ENCODE measurements around the gene CCDC3.
"Not testable (repeated sequence)": the region's sequence is repeated elsewhere in the genome, so short reads cannot be mapped to it uniquely, and the experiment has no call there.

Gene CCDC3

DNA sequence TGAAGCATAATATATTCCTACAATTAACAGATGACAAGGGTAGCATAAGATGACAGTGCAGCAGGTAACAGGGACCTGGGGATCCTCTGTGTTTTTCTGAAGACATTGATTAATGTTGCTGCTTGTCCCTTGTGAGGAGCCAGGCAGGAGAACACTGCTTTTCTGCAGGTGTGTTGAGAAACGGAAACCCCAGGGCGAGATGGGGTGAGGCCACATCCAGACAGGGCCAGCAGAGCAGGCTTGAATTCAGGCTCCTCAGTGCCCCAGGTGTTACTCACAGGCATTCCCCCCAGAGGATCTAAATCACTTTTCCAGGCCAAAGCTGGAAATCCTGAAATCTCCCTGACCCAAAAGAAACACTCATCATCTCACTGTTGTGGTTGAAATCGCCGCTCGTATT, 105.3 kb downstream of the CCDC3 start:
- DNase-seq (ENCODE audit: low read depth in 2 of 3, low spot score in 1 of 3): no peak

DNA sequence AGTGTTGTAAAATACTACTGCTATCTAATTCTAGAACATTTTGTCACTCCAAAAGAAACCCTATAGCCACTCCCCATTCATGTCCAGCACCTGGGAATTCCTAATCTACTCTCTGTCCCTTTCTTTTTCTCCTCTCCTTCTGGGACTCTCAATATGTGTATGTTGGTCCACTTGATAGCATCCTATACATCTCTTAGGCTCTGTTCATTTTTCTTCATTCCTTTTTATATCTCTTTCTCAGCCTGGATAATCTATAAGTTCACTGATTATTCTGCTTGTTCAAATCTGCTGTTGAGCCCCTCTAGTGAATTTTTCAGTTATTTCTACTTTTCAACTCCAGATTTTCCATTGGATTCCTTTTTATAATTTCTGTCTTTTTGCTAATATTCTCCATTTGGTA, 108.6 kb downstream of the CCDC3 start:
- no peak for DNase-seq (ENCODE audit: low read depth in 2 of 3, low spot score in 1 of 3)

GRCh38 chr10:12890958-12891357, 110.6 kb downstream of the CCDC3 start:
- DNase-seq (ENCODE audit: low read depth in 2 of 3, low spot score in 1 of 3): no peak

- no peak for DNase-seq (ENCODE audit: low read depth in 2 of 3, low spot score in 1 of 3)
These were observed 113.0 kb downstream of the CCDC3 start for GRCh38 chr10:12888470-12888869.

DNA sequence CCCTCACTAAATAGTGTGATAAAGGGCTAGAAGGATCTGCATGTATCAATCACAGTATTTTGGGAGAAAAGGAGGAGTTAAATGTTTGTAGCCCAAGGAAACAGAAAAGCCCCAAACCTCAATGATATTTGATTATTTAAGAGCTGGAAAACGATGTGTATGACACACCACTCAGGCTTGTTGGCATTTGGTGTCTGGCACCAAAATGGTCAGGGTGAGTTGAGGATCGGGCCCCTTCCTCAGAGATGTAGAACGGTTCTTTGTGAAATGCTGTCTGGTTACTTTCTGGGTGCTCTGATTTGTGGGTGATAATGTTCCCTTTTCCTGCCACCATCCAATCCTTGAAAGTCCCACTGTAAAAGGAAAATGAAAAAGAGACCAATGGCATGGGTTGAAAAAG, 113.7 kb downstream of the CCDC3 start:
- DNase-seq (ENCODE audit: low read depth in 2 of 3, low spot score in 1 of 3): no peak

DNA sequence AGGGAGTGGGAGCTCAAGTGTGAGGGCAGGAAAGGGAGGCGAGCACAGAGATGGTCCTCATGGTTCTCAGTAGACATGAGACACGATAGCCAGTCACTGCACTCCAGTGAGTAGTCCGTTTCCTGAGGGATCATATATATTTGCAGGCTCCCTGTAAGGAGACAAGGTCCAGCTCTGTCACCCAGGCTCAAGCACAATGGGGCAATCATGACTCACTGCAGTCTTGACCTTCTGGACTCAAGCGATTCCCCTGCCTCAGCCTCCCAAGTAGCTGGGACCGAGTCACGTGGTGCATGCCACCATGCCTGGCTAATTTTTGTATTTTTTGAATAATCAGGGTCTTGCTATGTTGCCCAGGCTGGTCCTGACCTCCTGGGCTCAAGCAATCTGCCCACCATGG, 116.7 kb downstream of the CCDC3 start:
- DNase-seq (ENCODE audit: low read depth in 2 of 3, low spot score in 1 of 3): no peak

- no peak for DNase-seq (ENCODE audit: low read depth in 2 of 3, low spot score in 1 of 3)
These were observed 121.1 kb downstream of the CCDC3 start for GRCh38 chr10:12880423-12880822.

DNA sequence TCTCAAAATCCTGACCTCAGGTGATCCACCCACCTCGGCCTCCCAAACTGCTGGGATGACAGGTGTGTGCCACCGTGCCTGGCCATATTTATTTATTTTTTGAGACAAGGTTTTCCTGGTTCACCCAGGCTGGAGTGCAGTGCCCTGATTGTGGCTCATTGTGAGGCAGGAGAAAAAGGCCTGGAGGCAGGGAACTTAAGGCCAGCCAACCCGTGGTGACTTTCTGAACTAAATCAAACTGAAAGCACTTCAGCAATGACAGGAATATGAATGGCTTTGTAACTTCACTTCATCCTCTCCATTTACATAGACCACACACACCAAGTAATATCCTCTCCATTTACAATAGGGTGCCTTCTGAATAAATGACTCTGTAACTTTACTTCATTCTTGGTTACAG, 124.4 kb downstream of the CCDC3 start:
- DNase-seq (ENCODE audit: low read depth in 2 of 3, low spot score in 1 of 3): no peak

GRCh38 chr10:12876266-12876665, 125.2 kb downstream of the CCDC3 start:
- no peak for DNase-seq (ENCODE audit: low read depth in 2 of 3, low spot score in 1 of 3)

- no peak for DNase-seq (ENCODE audit: low read depth in 2 of 3, low spot score in 1 of 3)
These were observed 126.4 kb downstream of the CCDC3 start for GRCh38 chr10:12875100-12875499.

- no peak for DNase-seq (ENCODE audit: low read depth in 2 of 3, low spot score in 1 of 3)
These were observed 127.0 kb downstream of the CCDC3 start for GRCh38 chr10:12874501-12874900.

GRCh38 chr10:12873172-12873571, 128.3 kb downstream of the CCDC3 start:
- DNase-seq (ENCODE audit: low read depth in 2 of 3, low spot score in 1 of 3): no peak

DNA sequence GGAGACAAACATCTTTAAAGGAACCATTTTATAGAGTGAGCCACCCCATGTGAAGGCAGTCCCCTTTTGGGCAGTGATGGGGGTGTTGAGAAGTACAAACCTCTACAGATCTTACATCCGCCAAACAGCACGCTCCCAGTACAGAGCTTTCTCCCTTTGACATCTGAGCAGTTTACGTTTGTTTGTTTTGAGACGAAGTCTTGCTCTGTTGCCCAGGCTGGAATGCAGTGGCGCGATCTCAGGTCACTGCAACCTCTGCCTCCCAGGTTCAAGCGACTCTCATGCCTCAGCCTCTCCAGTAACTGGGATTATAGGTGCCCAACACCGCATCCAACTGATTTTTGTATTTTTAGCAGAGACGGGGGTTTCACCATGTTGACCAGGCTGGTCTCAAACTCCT, 128.9 kb downstream of the CCDC3 start:
- DNase-seq (ENCODE audit: low read depth in 2 of 3, low spot score in 1 of 3): no peak

DNA sequence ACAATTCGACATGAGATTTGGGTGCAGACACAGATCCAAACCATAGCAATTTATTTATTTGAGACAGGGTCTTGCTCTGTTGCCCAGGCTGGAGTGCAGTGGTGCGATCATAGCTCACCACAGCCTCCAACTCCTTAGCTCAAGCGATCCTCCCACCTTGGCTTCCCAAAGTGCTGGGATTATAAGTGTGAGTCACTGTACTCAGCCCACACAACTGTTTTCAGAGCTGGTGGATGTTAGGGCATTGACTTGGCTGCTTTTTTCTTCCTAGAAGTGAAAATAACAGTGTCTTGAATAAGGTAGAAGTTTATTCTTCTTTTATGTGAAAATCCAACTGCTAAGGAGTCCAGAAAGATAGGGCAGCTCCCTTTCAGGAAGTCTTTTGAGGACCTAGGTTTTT, 132.1 kb downstream of the CCDC3 start:
- DNase-seq (ENCODE audit: low read depth in 2 of 3, low spot score in 1 of 3): no peak

- no peak for DNase-seq (ENCODE audit: low read depth in 2 of 3, low spot score in 1 of 3)
These were observed 133.3 kb downstream of the CCDC3 start for GRCh38 chr10:12868229-12868628.

- not testable (repeated sequence) for DNase-seq (ENCODE audit: low read depth in 2 of 3, low spot score in 1 of 3)
These were observed 136.0 kb downstream of the CCDC3 start for GRCh38 chr10:12865515-12865914.

GRCh38 chr10:12862459-12862858, 139.1 kb downstream of the CCDC3 start:
- no peak for DNase-seq (ENCODE audit: low read depth in 2 of 3, low spot score in 1 of 3)

DNA sequence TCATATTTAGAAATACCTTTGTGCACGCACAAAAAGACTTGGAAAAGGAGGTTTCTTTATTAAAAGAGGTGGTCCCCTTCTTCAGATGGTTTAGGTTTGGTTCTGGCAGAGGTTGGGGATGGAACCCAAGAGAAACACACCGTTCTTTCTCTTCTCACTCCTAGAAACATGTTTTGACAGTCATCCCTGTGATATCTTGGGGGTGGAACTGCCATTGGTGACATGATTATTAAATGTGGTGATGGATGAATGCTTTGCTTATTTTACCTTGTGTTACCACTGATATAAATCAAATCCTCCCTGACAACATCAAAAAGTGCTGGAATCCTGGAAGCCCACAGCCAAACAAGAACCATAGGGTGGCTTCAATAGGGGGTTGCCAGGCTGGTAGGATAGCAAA, 146.5 kb downstream of the CCDC3 start:
- DNase-seq (ENCODE audit: low read depth in 2 of 3, low spot score in 1 of 3): no peak

DNA sequence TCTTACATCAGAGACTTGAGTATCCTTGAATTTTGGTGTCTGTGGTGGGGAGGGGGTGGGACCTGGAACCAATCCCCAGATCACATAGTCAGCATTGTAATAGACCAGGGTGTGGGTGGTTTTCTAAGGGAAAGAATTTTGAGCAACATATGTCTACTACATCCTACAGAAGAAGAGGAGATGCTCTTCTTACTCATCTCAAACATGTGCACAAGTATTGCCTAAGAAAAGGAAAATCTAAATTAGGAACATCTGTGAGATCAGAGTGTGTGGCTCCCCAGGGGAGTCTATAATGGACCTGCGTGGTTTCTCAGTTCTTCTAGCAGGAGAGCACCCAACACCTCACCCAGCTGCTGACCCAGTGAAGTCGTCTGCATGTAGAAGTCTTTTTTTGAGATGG, 148.8 kb downstream of the CCDC3 start:
- no peak for DNase-seq (ENCODE audit: low read depth in 2 of 3, low spot score in 1 of 3)

- no peak for DNase-seq (ENCODE audit: low read depth in 2 of 3, low spot score in 1 of 3)
These were observed 152.0 kb downstream of the CCDC3 start for GRCh38 chr10:12849319-12850181.

DNA sequence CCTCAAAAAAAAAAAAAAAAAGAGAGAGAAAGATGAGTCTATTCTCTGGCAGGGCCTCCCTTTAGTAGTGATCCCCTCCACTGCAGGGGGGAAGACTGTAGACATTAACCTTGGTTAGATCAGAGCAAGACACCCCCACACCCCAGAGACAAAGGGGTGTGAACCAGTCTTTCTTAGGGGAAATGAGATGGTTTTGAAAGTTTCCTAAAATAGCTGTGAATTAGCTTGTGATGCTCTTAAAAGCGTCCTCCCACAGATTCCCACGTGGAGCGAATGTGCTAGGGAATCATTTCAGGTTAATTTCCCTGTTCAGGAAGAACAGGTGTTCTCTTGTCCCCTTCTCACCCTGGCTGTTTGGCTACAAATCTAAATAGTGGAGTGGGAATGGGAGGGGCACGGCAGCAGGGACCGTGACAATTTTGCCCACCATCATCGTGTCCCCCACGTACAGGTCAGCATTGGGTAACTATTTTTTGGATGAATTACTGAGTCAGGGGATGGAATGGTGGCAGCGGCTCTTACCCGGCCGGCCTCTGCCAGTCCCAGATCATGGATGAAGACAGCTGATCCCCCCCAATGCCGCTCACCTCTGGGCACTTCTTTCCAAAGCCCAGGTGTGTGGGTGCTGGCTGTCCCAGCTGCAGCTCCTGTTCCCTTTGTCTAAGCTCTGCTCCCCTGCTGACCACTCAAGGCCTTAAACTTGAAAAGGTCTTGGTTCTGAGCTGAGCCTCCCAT, 152.9 kb downstream of the CCDC3 start:
- no peak for DNase-seq (ENCODE audit: low read depth in 2 of 3, low spot score in 1 of 3)

GRCh38 chr10:12847361-12847975, 154.0 kb downstream of the CCDC3 start:
- DNase-seq (ENCODE audit: low read depth in 2 of 3, low spot score in 1 of 3): peak; percentile 11 to 34 (median 34)

Data from stimulated activated CD4-positive, alpha-beta T cell treated with anti-CD3 and anti-CD28 coated beads, Interleukin-12 subunit alpha, Interleukin-12 subunit beta, amount 100 ng/mL, for 48 hours (primary cell).